NCI-H524 (cell line): ENCODE results near the gene DHRS9.
"Not testable (repeated sequence)": the region's sequence is repeated elsewhere in the genome, so short reads cannot be mapped to it uniquely, and the experiment has no call there.

Experiments
- DNase-seq, 2 experiments: peaks; one replicate each; lab custom pipeline; 2025; lab: John Stamatoyannopoulos, UW

Gene DHRS9

GRCh38 chr2:169136428-169136827, 67.1 kb downstream of the DHRS9 start:
- DNase-seq, result not testable (repeated sequence)

- DNase-seq, result no peak
Measured at GRCh38 chr2:169136885-169137534, 67.6 kb downstream of the DHRS9 start.

GRCh38 chr2:169137924-169138323, 68.6 kb downstream of the DHRS9 start:
- DNase-seq, result no peak

GRCh38 chr2:169139145-169139544, 69.8 kb downstream of the DHRS9 start:
- no peak for DNase-seq

GRCh38 chr2:169139993-169140767, 70.8 kb downstream of the DHRS9 start:
- DNase-seq, result no peak

- peak; percentile 14 to 38 for DNase-seq
Measured at GRCh38 chr2:169141713-169142352, 72.5 kb downstream of the DHRS9 start.

- DNase-seq, result peak in 1 of 2 experiments; percentile 44
Measured at GRCh38 chr2:169143998-169144397, 74.6 kb downstream of the DHRS9 start.
